ENCODE data around the gene BAG3. TPM values are rescaled to one million over a fixed set of nuclear protein-coding genes. Genes with fewer than 3 reads are reported as not detected.

The BAG3 gene
- total RNA-seq, 1 experiment from 2014 or later = 9.4 TPM

- peak; percentile 97 for DNase-seq (ENCODE audit: low read depth)
Observed at GRCh38 chr10:119725828-119726675, 74.9 kb downstream of the BAG3 start, which contains the start of gene INPP5F. TSS of gene INPP5F (plus strand) at chr10:119726050. CDS start at chr10:119726263, 213 bp downstream.

GRCh38 chr10:119726676-119727261, 75.6 kb downstream of the BAG3 start:
- DNase-seq (ENCODE audit: low read depth) = no peak

Other genes with a start within 250 kb of the BAG3 start
- gene RGS10, start 108.7 kb upstream of the BAG3 start, total RNA-seq (2014; rRNA removed; shearing (Covaris generic)) = 22.1 and 22.8 TPM in 2 replicates
- gene TIAL1, start 54.4 kb upstream of the BAG3 start, total RNA-seq (2014; rRNA removed; shearing (Covaris generic)) = 28.4 and 40.4 TPM in 2 replicates
- 7.9 and 12.9 TPM in 2 replicates for gene INPP5F, start 74.7 kb downstream of the BAG3 start, total RNA-seq (2014; rRNA removed; shearing (Covaris generic))
- gene MCMBP, start 221.5 kb downstream of the BAG3 start, total RNA-seq (2014; rRNA removed; shearing (Covaris generic)) = 60.6 and 70.4 TPM in 2 replicates
- gene SEC23IP, start 241.3 kb downstream of the BAG3 start, total RNA-seq (2014; rRNA removed; shearing (Covaris generic)) = 12.1 and 20.8 TPM in 2 replicates

Data from Daoy (cell line).